Thymus (tissue), 11 donors: ENCODE results near the gene PIK3R1. TPM values are rescaled to one million over a fixed set of nuclear protein-coding genes. Genes with fewer than 3 reads are reported as not detected.
A peak's percentile ranks its signal among the peaks of the same experiment; 100 is the strongest.

ENCODE experiments used
- DNase-seq, 9 donors: peaks; one replicate each; pipeline ENCODE4 v3.0.0-alpha.2; 2013; ENCODE audit warnings: low spot score in 9 of 9, low read depth in 6 of 9, missing footprints in 1 of 9
- H3K27ac ChIP-seq, 2 donors: one replicate each; pipeline ENCODE4 v1.5.1; 2013; ENCODE audit warnings: control low read depth in 1 of 2, low read depth in 1 of 2, low read length in 1 of 2, mild to moderate bottlenecking in 1 of 2, moderate library complexity in 1 of 2
- H3K27me3 ChIP-seq, 2 donors: one replicate each; pipeline ENCODE4 v1.5.1; 2013; ENCODE audit warnings: low read length in 1 of 2; ENCODE audit not compliant: control insufficient read depth in 2 of 2, insufficient read depth in 1 of 2
- H3K36me3 ChIP-seq, 2 donors: one replicate each; pipeline ENCODE4 v1.5.1; 2013; ENCODE audit warnings: low read length in 1 of 2, mild to moderate bottlenecking in 1 of 2, moderate library complexity in 1 of 2; ENCODE audit not compliant: control insufficient read depth in 2 of 2, insufficient read depth in 2 of 2
- H3K4me1 ChIP-seq, 2 donors: one replicate each; pipeline ENCODE4 v1.5.1; 2013; ENCODE audit warnings: low read length in 2 of 2; ENCODE audit not compliant: control insufficient read depth in 2 of 2, insufficient read depth in 2 of 2
- H3K4me3 ChIP-seq, 2 donors: one replicate each; pipeline ENCODE4 v1.5.1; 2013; ENCODE audit warnings: low read length in 2 of 2, control low read depth in 1 of 2, mild to moderate bottlenecking in 1 of 2
- H3K9me3 ChIP-seq, 2 donors: one replicate each; pipeline ENCODE4 v1.5.1; 2013; ENCODE audit warnings: low read length in 1 of 2, mild to moderate bottlenecking in 1 of 2; ENCODE audit not compliant: control insufficient read depth in 2 of 2, insufficient read depth in 1 of 2
- WGBS: extraction: QIAGEN DNeasy Blood & Tissue Kit; methylation state at CpG from one replicate; pipeline ENCODE4 v1.1.7; 2013; 5-methylcytosine and 5-hydroxymethylcytosine counted together
- polyA plus RNA-seq: library from polyadenylated mRNA; stranded (reverse); fragments of 200-250 nt; gene quantifications from one replicate; pipeline ENCODE4 v1.2.3, GENCODE V29; 2013
- total RNA-seq: library from RNA; stranded (reverse); fragments of 120-200 nt; gene quantifications from one replicate; pipeline ENCODE4 v1.2.4, GENCODE V29; 2013
- donor health status: healthy.

Gene PIK3R1
- total and polyA plus RNA-seq, 2 donors: 33.7 to 61.8 TPM

DNA sequence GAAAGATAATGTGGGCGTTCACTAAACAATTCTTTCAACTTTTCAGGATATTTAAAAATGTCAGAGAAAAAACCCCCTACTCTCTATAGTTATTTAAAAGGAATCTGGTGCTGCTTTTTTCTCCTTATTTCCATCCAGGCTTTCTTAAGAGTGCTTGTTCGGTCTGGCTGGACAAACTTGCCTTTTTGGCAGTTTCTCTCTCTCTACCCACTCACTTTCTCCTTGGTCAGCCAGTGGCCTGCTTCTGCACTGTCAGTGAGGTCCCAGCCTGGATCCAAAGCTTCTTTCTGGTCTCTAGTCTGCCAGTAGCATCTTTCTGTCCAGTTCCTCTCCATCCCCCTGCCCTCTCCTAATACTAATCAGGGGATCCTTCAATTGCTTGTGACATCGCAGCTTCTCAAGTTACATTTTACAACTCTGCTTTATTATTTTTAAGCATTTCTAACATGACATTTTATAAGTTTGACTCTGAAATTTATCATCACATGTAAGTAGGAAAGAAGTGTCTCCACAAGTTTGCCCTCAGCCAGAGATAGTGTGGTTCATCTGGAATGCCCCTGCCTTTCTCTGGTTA lies 50.4 kb downstream of the PIK3R1 start:
- peaks cover 8 to 17% of the 10 kb centered on the region in 2 donors for H3K4me1 ChIP-seq
- no peaks in the 10 kb centered on the region for H3K27me3 ChIP-seq
- no peaks in the 10 kb centered on the region for H3K36me3 ChIP-seq
- no peaks in the 10 kb centered on the region for H3K9me3 ChIP-seq
- 94% methylated on average over 3 of the region's 3 CpGs for WGBS
- H3K27ac ChIP-seq: peak overlapping the region in 1 of 2 donors; percentile 5
- no peak for DNase-seq
- no peak overlapping the region for H3K4me3 ChIP-seq

DNA sequence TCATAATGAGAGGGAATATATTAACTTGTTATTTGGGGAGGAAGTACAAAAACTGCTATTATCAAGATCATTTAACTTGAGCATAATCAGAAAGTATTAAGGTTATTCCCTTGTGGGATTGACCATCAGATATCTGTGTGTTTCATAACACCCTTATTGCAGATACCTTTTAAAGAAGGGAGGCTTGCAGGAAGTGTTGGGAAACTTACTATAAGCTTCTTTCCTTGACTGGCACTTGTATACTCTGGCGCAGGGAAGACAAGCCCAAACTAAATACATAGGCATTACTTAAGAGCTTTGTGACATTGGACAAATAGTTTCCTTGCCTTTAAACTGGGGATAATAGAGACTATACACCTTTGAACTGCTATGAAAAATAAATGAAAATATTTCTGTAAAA lies 50.9 kb downstream of the PIK3R1 start:
- DNase-seq: no peak
- H3K36me3 ChIP-seq: no peaks in the 10 kb centered on the region
- H3K4me3 ChIP-seq: no peak overlapping the region
- no peaks in the 10 kb centered on the region for H3K27me3 ChIP-seq
- peaks cover 8 to 21% of the 10 kb centered on the region in 2 donors for H3K4me1 ChIP-seq
- H3K9me3 ChIP-seq: no peaks in the 10 kb centered on the region
- H3K27ac ChIP-seq: no peak overlapping the region
- 92% methylated on average over 1 of the region's 1 CpG for WGBS

DNA sequence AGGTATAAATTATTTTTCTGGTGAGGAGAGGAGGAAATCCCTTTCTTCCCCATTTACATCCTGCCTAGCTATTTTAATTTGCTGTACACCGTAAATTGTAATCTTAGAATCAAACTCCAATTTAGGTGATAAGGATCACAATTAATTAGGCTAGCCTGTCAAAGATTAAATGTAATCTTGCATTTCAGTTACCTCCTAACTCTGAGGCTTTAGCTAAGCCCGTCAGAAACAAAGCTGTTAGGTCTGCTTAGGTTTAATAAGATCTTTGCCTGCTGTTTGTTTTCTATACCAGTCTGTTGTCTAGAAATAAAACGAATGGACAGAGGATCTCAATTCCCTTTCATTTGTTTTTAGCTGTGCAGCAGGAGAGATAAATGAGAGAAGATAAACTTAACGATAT lies 51.5 kb downstream of the PIK3R1 start:
- no peaks in the 10 kb centered on the region for H3K9me3 ChIP-seq
- H3K4me3 ChIP-seq: no peak overlapping the region
- no peak overlapping the region for H3K27ac ChIP-seq
- WGBS: 27% methylated on average over 4 of the region's 4 CpGs
- peaks cover 4 to 17% of the 10 kb centered on the region in 2 donors for H3K4me1 ChIP-seq
- no peaks in the 10 kb centered on the region for H3K36me3 ChIP-seq
- no peaks in the 10 kb centered on the region for H3K27me3 ChIP-seq
- no peak for DNase-seq

DNA sequence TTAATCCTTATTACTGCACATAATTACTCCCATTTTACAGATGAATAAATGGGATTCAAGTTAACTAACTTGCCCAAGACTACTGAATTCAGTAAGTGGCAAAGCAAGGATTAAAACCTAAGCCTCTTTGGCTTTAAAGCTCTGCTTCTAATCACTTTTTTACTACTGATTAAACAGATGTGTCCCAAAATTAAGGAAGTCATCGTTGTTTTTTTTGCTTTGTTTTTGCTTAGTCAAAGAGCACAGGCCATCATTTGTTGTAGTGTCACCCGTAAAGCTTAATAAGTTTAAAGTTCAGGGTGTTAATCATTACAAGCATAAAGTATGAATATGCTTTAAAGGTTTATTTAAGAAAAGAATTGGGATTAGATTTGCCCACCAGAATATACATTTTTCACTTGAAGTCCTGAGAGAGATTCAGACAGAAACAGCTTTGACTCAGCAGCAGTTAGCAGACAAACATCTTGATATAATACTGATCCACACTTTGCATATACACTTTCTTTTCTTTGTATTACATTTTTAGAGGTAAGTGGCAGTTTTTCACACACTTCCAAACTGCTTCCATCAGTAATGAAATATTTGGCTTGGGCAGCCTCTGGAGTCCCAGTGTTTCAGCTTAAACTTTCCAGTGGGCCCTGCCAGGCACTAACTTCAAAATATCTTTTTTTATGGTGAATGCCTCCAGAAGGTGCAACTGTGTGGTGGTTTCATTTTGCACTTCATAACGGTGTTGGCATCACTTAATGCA lies 52.7 kb downstream of the PIK3R1 start:
- H3K27ac ChIP-seq: peak overlapping the region in 1 of 2 donors; percentile 23
- peaks cover 4 to 17% of the 10 kb centered on the region in 2 donors for H3K4me1 ChIP-seq
- H3K9me3 ChIP-seq: no peaks in the 10 kb centered on the region
- no peaks in the 10 kb centered on the region for H3K27me3 ChIP-seq
- peaks cover under 1 to 5% of the 10 kb centered on the region in 2 donors for H3K36me3 ChIP-seq
- 30% methylated on average over 3 of the region's 3 CpGs for WGBS
- peak in 1 of 9 donors; percentile 28 for DNase-seq
- H3K4me3 ChIP-seq: no peak overlapping the region

DNA sequence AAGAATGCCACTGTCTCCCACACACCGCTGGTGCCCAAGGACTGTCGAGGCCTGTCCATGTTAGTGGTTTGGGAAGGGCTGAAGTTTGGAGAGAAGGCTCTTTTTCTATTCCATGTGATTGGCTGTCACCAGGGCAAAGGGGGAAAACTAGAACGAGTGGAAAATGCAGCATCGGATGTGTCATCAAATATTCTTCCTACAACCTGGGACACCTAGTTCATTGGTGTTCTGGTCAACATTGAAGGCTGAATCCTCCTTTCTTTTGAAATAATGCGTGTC lies 53.2 kb downstream of the PIK3R1 start:
- H3K36me3 ChIP-seq: peaks cover 4 to 8% of the 10 kb centered on the region in 2 donors
- WGBS: 89% methylated on average over 5 of the region's 5 CpGs
- H3K4me1 ChIP-seq: peaks cover 4 to 18% of the 10 kb centered on the region in 2 donors
- H3K9me3 ChIP-seq: no peaks in the 10 kb centered on the region
- H3K27me3 ChIP-seq: no peaks in the 10 kb centered on the region
- no peak overlapping the region for H3K27ac ChIP-seq
- no peak for DNase-seq
- no peak overlapping the region for H3K4me3 ChIP-seq

DNA sequence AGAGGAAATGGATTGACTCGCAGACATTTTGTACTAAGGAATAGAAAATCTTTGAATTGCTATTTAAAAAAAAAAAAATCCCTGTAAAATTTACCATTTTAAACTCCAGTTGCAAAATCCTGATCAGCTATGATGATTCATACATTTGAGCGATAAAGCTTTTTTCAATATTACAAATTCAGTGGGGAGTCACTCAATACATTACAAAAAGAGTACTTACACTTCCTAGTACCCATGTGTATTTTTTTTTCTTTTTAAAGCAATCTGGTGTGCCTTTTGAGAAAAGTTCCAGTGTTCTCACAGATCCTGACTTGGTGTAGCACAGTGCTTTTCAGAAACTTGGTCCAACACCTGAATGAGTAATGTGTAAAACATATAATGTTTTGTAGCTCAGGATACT lies 54.3 kb downstream of the PIK3R1 start:
- 92% methylated on average over 2 of the region's 2 CpGs for WGBS
- DNase-seq: no peak
- no peak overlapping the region for H3K4me3 ChIP-seq
- H3K9me3 ChIP-seq: no peaks in the 10 kb centered on the region
- H3K4me1 ChIP-seq: peaks cover 4 to 19% of the 10 kb centered on the region in 2 donors
- H3K27ac ChIP-seq: no peak overlapping the region
- peaks cover 12 to 14% of the 10 kb centered on the region in 2 donors for H3K36me3 ChIP-seq
- no peaks in the 10 kb centered on the region for H3K27me3 ChIP-seq

DNA sequence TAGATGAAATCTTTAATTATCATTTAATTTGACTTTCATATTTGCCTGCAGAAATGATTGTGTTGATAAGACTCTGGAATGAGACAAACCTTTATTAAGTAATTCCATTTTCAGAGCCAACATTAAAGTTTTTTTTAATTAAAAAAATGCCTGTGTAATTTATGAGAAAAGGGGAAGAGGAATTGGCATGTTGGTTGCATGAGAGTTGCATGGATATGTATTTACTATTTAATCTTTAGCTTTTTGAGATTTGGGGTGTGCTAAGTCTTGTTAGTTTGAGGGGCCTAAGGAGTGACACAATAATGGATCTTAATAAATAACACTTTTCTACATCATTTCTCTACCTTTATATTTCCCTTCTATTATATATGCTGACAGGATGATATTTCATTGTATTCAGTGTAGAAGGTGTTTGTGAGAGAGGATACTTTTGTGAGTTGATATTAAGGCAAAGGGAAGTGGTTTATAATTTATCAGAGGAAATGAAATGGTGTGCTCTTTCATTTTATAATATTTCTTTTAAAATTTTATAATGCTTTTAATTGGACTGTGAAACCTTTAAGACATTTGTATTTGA lies 54.9 kb downstream of the PIK3R1 start:
- no peak overlapping the region for H3K27ac ChIP-seq
- H3K4me3 ChIP-seq: no peak overlapping the region
- no peaks in the 10 kb centered on the region for H3K9me3 ChIP-seq
- H3K4me1 ChIP-seq: peaks cover 4 to 22% of the 10 kb centered on the region in 2 donors
- H3K27me3 ChIP-seq: no peaks in the 10 kb centered on the region
- peaks cover 12 to 20% of the 10 kb centered on the region in 2 donors for H3K36me3 ChIP-seq
- DNase-seq: no peak

DNA sequence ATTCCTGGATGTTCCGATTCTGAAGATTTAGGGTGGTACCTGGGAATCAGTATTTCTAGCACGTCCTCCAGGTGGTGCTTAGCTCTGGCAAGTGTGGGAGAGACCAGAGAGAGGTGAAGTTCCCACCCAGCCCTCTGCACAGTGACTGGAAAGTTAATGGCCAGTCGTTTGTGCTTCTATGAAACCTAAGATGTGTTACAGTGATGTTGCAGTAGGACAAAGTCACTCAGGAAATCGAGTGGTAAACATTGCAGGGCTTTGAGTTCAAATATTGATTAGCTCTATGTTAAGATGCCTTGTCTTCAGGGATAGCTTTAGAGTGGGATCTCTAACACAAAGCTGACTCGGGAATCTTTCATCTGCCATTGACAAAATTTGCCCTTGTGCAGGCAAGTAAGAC lies 55.6 kb downstream of the PIK3R1 start:
- 83% methylated on average over 5 of the region's 5 CpGs for WGBS
- Histone ChIP-seq H3K9me3 (no peaks in the 10 kb centered on the region), H3K4me3 (no peak overlapping the region), H3K36me3 (peaks cover 12 to 26% of the 10 kb centered on the region in 2 donors), H3K27me3 (no peaks in the 10 kb centered on the region), H3K27ac (no peak overlapping the region), H3K4me1 (peaks cover 4 to 22% of the 10 kb centered on the region in 2 donors)
- DNase-seq: no peak

DNA sequence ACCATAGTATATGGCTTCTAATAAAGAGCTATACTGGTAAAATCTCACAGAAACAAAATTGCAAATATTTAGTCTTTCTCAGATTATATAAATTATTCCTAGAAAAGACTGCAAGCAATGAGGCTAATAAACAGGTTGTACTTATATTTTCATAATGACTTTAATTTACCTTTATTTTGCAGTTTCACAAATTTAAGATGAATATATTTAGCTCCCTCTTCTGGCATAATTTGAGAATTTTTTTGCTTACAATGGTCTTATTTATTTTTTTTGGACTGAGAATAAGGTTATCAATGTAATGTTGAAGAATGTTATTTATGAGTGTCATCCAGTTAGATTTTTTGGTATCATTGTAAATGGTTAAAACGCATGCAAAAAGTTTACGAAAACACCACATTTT lies 56.7 kb downstream of the PIK3R1 start:
- Histone ChIP-seq H3K27me3 (no peaks in the 10 kb centered on the region), H3K36me3 (peaks cover 22 to 37% of the 10 kb centered on the region in 2 donors), H3K4me1 (peaks cover 0 to 18% of the 10 kb centered on the region in 2 donors), H3K27ac (no peak overlapping the region), H3K9me3 (no peaks in the 10 kb centered on the region), H3K4me3 (no peak overlapping the region)
- peak in 1 of 9 donors; percentile 44 for DNase-seq
- 96% methylated on average over 2 of the region's 2 CpGs for WGBS
